Right ventricle myocardium superior (tissue), 1 donor: ENCODE data around the gene SERPINH1. TPM values are rescaled to one million over a fixed set of nuclear protein-coding genes. Genes with fewer than 3 reads are reported as not detected.

Experiments
- ATAC-seq: fragments of 200-7000 bp; cut with Tn5 transposase; one replicate; pipeline ENCODE4 v1.9.1; 2020; ENCODE audit warnings: mild to moderate bottlenecking; ENCODE audit not compliant: poor library complexity
- DNase-seq: peaks from one replicate; pipeline ENCODE4 v3.0.0-alpha.2; 2020
- intact Hi-C: fragments of 100-400 bp; cut with DNase I; formaldehyde crosslinking; loops from one replicate; pipeline ENCODE4 v1.11.2; 2022
- long read RNA-seq: library from polyadenylated mRNA; unstranded; transcript quantifications from one replicate; pipeline ENCODE4 v2.0.0, GENCODE V29; 2021
- total RNA-seq: library from RNA; stranded (reverse); fragmentation: NEBNext Ultra II Directional; extraction: Animal tissue kit (Norgen Biotek cat#: 25700); gene quantifications from one replicate; pipeline ENCODE4 v1.2.1, GENCODE V29; 2021
- donor health status: DM: no; HTN: yes; CAD: no; lungs with severe emphysema.

The SERPINH1 gene
- 54.0 TPM for total RNA-seq
- long read RNA-seq, transcript SERPINH1-201 (5 exons, 2,225 nt), result major isoform, 37 of 42 reads
- long read RNA-seq, partial matches to known transcripts, result 1 of 42 reads
- long read RNA-seq, other reads (novel, unspliced or antisense), result 1 of 42 reads

GRCh38 chr11:75562048-75562835 lies at the start of gene SERPINH1:
Gene SERPINH1, plus strand, starts transcription at chr11:75562253. Its CDS starts 4,097 bp downstream, at chr11:75566350.
- intact Hi-C loops, result no loop called here

GRCh38 chr11:75513250-75513649 lies 48.8 kb upstream of the SERPINH1 start:
- intact Hi-C loops, result no loop called here
- DNase-seq (no peak), ATAC-seq (no peak)

More at GRCh38 chr11:75562048-75562835, at the start of gene SERPINH1:
- DNase-seq, result peak; percentile 90
- ATAC-seq, result peak; percentile 88

- ATAC-seq (no peak), DNase-seq (no peak)
- intact Hi-C loops, result no loop called here
Measured at GRCh38 chr11:75514596-75514995, 47.5 kb upstream of the SERPINH1 start.

GRCh38 chr11:75516140-75516539 lies 45.9 kb upstream of the SERPINH1 start:
- intact Hi-C loops, result no loop called here
- ATAC-seq (no peak), DNase-seq (no peak)

GRCh38 chr11:75516886-75517285 lies 45.2 kb upstream of the SERPINH1 start:
- intact Hi-C loops, result no loop called here
- ATAC-seq (no peak), DNase-seq (no peak)

- ATAC-seq (no peak), DNase-seq (no peak)
- intact Hi-C loops, result no loop called here
Measured at GRCh38 chr11:75518204-75518549, 43.9 kb upstream of the SERPINH1 start.

- intact Hi-C loops, result no loop called here
- DNase-seq, result no peak
- no peak for ATAC-seq
Measured at GRCh38 chr11:75518771-75519653, 43.0 kb upstream of the SERPINH1 start.

GRCh38 chr11:75520688-75521087 lies 41.4 kb upstream of the SERPINH1 start:
- DNase-seq (peak; percentile 56), ATAC-seq (no peak)
- intact Hi-C loops, result no loop called here

GRCh38 chr11:75522286-75523044 lies 39.6 kb upstream of the SERPINH1 start:
- intact Hi-C loops, result no loop called here
- no peak for ATAC-seq
- DNase-seq, result no peak

- intact Hi-C loops, result no loop called here
Measured at GRCh38 chr11:75523189-75523588, 38.9 kb upstream of the SERPINH1 start.

GRCh38 chr11:75523811-75524664 lies 38.0 kb upstream of the SERPINH1 start:
- intact Hi-C loops, result no loop called here
- no peak for DNase-seq
- no peak for ATAC-seq

More at GRCh38 chr11:75523189-75523588, 38.9 kb upstream of the SERPINH1 start:
- no peak for ATAC-seq
- DNase-seq, result no peak

GRCh38 chr11:75524665-75525432 lies 37.2 kb upstream of the SERPINH1 start:
- peak; percentile 50 for DNase-seq
- intact Hi-C loops, result no loop called here
- ATAC-seq, result no peak

GRCh38 chr11:75525433-75526191 lies 36.4 kb upstream of the SERPINH1 start, which contains the start of gene GDPD5:
Gene GDPD5, minus strand, starts transcription at chr11:75525941. Its CDS starts 48,206 bp downstream, at chr11:75477735.
- DNase-seq (peak; percentile 89), ATAC-seq (peak; percentile 99)
- intact Hi-C loops, result no loop called here

- ATAC-seq, result no peak
- intact Hi-C loops, result no loop called here
- DNase-seq, result no peak
Measured at GRCh38 chr11:75526192-75526541, 35.9 kb upstream of the SERPINH1 start.

- DNase-seq, result no peak
- ATAC-seq, result no peak
- intact Hi-C loops, result no loop called here
Measured at GRCh38 chr11:75527130-75527529, 34.9 kb upstream of the SERPINH1 start.

- no peak for ATAC-seq
- no peak for DNase-seq
- intact Hi-C loops, result no loop called here
Measured at GRCh38 chr11:75527938-75528735, 33.9 kb upstream of the SERPINH1 start.
